ENCODE results near the gene PHACTR3.

DNA sequence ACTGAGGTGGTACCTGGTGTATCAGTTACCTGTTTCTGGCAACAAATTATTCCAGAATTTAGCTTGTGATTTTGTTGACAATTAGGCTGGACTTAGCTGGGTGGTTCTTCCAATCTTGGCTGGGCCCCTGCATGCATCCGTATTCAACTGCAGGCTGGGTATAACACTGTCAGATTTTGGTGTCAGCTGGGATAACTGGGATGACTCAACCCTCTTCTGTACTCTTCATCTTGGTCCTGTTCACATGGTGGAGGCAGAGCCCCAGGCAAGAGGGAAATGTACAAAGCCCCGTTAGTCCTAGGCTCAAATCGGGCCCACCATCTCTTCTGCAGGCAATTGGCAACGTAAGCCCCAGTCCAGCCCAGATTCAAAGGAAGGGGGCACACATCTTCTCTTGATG lies 89.2 kb downstream of the PHACTR3 start:
- TF ChIP-seq, protein P1, sequence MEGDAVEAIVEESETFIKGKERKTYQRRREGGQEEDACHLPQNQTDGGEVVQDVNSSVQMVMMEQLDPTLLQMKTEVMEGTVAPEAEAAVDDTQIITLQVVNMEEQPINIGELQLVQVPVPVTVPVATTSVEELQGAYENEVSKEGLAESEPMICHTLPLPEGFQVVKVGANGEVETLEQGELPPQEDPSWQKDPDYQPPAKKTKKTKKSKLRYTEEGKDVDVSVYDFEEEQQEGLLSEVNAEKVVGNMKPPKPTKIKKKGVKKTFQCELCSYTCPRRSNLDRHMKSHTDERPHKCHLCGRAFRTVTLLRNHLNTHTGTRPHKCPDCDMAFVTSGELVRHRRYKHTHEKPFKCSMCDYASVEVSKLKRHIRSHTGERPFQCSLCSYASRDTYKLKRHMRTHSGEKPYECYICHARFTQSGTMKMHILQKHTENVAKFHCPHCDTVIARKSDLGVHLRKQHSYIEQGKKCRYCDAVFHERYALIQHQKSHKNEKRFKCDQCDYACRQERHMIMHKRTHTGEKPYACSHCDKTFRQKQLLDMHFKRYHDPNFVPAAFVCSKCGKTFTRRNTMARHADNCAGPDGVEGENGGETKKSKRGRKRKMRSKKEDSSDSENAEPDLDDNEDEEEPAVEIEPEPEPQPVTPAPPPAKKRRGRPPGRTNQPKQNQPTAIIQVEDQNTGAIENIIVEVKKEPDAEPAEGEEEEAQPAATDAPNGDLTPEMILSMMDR (IDR thresholded peaks at IDR 0.05) = no peak
- no peak for TF ChIP-seq POLR2A (IDR thresholded peaks at IDR 0.05)

Measured in prostate gland (tissue), 2 donors.